Pulmonary artery endothelial cell (primary cell): Measurements from ENCODE around the gene DNAJC22. TPM values are rescaled to one million over a fixed set of nuclear protein-coding genes. Genes with fewer than 3 reads are reported as not detected.

Experiments used
- DNase-seq: peaks from one replicate; pipeline ENCODE4 v3.0.0-alpha.2; 2011; ENCODE audit warnings: low read depth, low spot score
- total RNA-seq: library from RNA; depleted of rRNA; stranded (reverse); fragments of >200 nt; gene quantifications from 2 replicates; pipeline ENCODE4 v1.2.3, GENCODE V29; 2014

The DNAJC22 gene
- total RNA-seq, 1 donor from 2014 or later, result 0.79 TPM

- DNase-seq, result no peak
Measured at GRCh38 chr12:49345051-49345824, 1.4 kb upstream of the DNAJC22 start.

GRCh38 chr12:49345825-49346658 lies 646 bp upstream of the DNAJC22 start:
- DNase-seq, result no peak

GRCh38 chr12:49347311-49348193 lies 864 bp downstream of the DNAJC22 start:
- no peak for DNase-seq

GRCh38 chr12:49348781-49349180 lies 2.1 kb downstream of the DNAJC22 start:
- no peak for DNase-seq

- no peak for DNase-seq
Measured at GRCh38 chr12:49349266-49349665, 2.6 kb downstream of the DNAJC22 start.

- no peak for DNase-seq
Measured at GRCh38 chr12:49352351-49352750, 5.7 kb downstream of the DNAJC22 start.

GRCh38 chr12:49355913-49356312 lies 9.2 kb downstream of the DNAJC22 start:
- DNase-seq, result no peak

- DNase-seq, result no peak
Measured at GRCh38 chr12:49357103-49357678, 10.5 kb downstream of the DNAJC22 start.

GRCh38 chr12:49358483-49359141 lies 11.9 kb downstream of the DNAJC22 start:
- DNase-seq, result no peak

GRCh38 chr12:49359671-49360070 lies 13.0 kb downstream of the DNAJC22 start:
- no peak for DNase-seq

GRCh38 chr12:49362077-49362476 lies 15.4 kb downstream of the DNAJC22 start:
- no peak for DNase-seq

GRCh38 chr12:49364989-49365388 lies 18.3 kb downstream of the DNAJC22 start:
- peak; percentile 63 for DNase-seq

GRCh38 chr12:49365542-49365941 lies 18.9 kb downstream of the DNAJC22 start:
- no peak for DNase-seq

GRCh38 chr12:49366096-49366651 lies 19.5 kb downstream of the DNAJC22 start:
- no peak for DNase-seq

GRCh38 chr12:49366652-49367380 lies 20.1 kb downstream of the DNAJC22 start:
- peak; percentile 81 for DNase-seq

- DNase-seq, result no peak
Measured at GRCh38 chr12:49367381-49368239, 20.9 kb downstream of the DNAJC22 start, which contains the start of gene SPATS2. Gene SPATS2, plus strand, starts transcription at chr12:49367462. Its CDS starts 93,551 bp downstream, at chr12:49461013.

GRCh38 chr12:49368240-49368600 lies 21.5 kb downstream of the DNAJC22 start:
- no peak for DNase-seq

GRCh38 chr12:49369411-49370145 lies 22.9 kb downstream of the DNAJC22 start:
- no peak for DNase-seq
